GM23338 (cell line): ENCODE measurements around the gene STON2. TPM values are rescaled to one million over a fixed set of nuclear protein-coding genes. Genes with fewer than 3 reads are reported as not detected.

ENCODE experiments used
- ATAC-seq: fragments of 200-7000 bp; cut with Tn5 transposase; 3 replicates; pipeline ENCODE4 v1.9.1; 2020
- DNase-seq: peaks from one replicate; pipeline ENCODE4 v3.0.0-alpha.2; 2015; ENCODE audit warnings: low spot score
- H2AFZ ChIP-seq: fragments of 200-600 bp; sonication (generic); 2 replicates; pipeline ENCODE4 v1.8.0; 2016; ENCODE audit warnings: antibody characterized with exemption, mild to moderate bottlenecking, moderate library complexity
- H3F3A ChIP-seq: fragments of 200-600 bp; sonication (generic); replicated peaks from 2 replicates; pipeline ENCODE4 v1.8.0; 2017; ENCODE audit warnings: antibody characterized with exemption, mixed run types, low read depth
- H3K27ac ChIP-seq: fragments of 200-600 bp; sonication (generic); 2 replicates; pipeline ENCODE4 v1.6.1; 2016; ENCODE audit warnings: low read depth
- H3K27me3 ChIP-seq: fragments of 200-600 bp; sonication (generic); 2 replicates; pipeline ENCODE4 v1.8.0; 2016; ENCODE audit warnings: mild to moderate bottlenecking, mixed run types, moderate library complexity; ENCODE audit not compliant: insufficient read depth
- H3K36me3 ChIP-seq: fragments of 200-600 bp; sonication (generic); 2 replicates; pipeline ENCODE4 v1.8.0; 2016; ENCODE audit warnings: mild to moderate bottlenecking; ENCODE audit not compliant: insufficient read depth
- H3K4me1 ChIP-seq: fragments of 200-600 bp; sonication (generic); 2 replicates; pipeline ENCODE4 v1.8.0; 2016; ENCODE audit warnings: mild to moderate bottlenecking, moderate library complexity; ENCODE audit not compliant: insufficient read depth
- H3K4me2 ChIP-seq: fragments of 200-600 bp; sonication (generic); 2 replicates; pipeline ENCODE4 v1.7.1; 2017; ENCODE audit warnings: mixed run types
- H3K4me3 ChIP-seq: fragments of 200-600 bp; sonication (generic); 2 replicates; pipeline ENCODE4 v1.6.1; 2016; ENCODE audit warnings: mixed run types
- H3K79me2 ChIP-seq: fragments of 200-600 bp; sonication (generic); replicated peaks from 2 replicates; pipeline ENCODE4 v1.8.0; 2017; ENCODE audit warnings: mild to moderate bottlenecking; ENCODE audit not compliant: insufficient read depth
- H3K9me2 ChIP-seq: fragments of 200-600 bp; sonication (generic); 2 replicates; pipeline ENCODE4 v1.8.0; 2017; ENCODE audit not compliant: insufficient read depth
- H4K20me1 ChIP-seq: fragments of 200-600 bp; sonication (generic); replicated peaks from 2 replicates; pipeline ENCODE4 v1.8.0; 2017; ENCODE audit warnings: mild to moderate bottlenecking; ENCODE audit not compliant: insufficient read depth
- H3K27ac Mint-ChIP-seq: 2 replicates; pipeline ENCODE4 v1.8.0; 2020; ENCODE audit warnings: inconsistent platforms, mild to moderate bottlenecking, moderate library complexity, mixed read lengths
- H3K27me3 Mint-ChIP-seq: 3 replicates; pipeline ENCODE4 v1.8.0; 2022; ENCODE audit warnings: low read depth, mild to moderate bottlenecking, moderate library complexity, mixed read lengths, inconsistent platforms; ENCODE audit not compliant: insufficient read depth, poor library complexity
- H3K36me3 Mint-ChIP-seq: 3 replicates; pipeline ENCODE4 v1.8.0; 2021; ENCODE audit warnings: low read depth, mild to moderate bottlenecking, inconsistent platforms, moderate library complexity, mixed read lengths
- H3K4me1 Mint-ChIP-seq: 3 replicates; pipeline ENCODE4 v1.8.0; 2020; ENCODE audit warnings: mild to moderate bottlenecking, inconsistent platforms, mixed read lengths
- H3K4me3 Mint-ChIP-seq: 3 replicates; pipeline ENCODE4 v1.8.0; 2021; ENCODE audit warnings: moderate library complexity, mild to moderate bottlenecking, inconsistent platforms, mixed read lengths
- H3K9me3 Mint-ChIP-seq: 3 replicates; pipeline ENCODE4 v1.8.0; 2020; ENCODE audit warnings: moderate library complexity, mild to moderate bottlenecking, inconsistent platforms, mixed read lengths
- EZH2 ChIP-seq: fragments of 200-600 bp; sonication (generic); IDR thresholded peaks from one replicate; pipeline ENCODE4 v1.8.0; 2017; ENCODE audit warnings: antibody characterized with exemption, mild to moderate bottlenecking, low read depth; ENCODE audit not compliant: unreplicated experiment
- EZH2phosphoT487 ChIP-seq: fragments of 200-600 bp; sonication (generic); IDR thresholded peaks from one replicate; pipeline ENCODE4 v1.8.1; 2018; ENCODE audit warnings: antibody characterized with exemption; ENCODE audit not compliant: unreplicated experiment
- NANOG ChIP-seq: IDR thresholded peaks from 2 replicates; pipeline ENCODE4 v1.6.1; 2016; ENCODE audit warnings: antibody characterized with exemption, borderline replicate concordance
- REST ChIP-seq: IDR thresholded peaks from one replicate; pipeline ENCODE4 v1.6.1; 2018; ENCODE audit warnings: antibody characterized with exemption; ENCODE audit not compliant: unreplicated experiment
- polyA plus RNA-seq: library from polyadenylated mRNA; unstranded; fragments of >200 nt; fragmentation: Nextera tagmentation; extraction: Ambion mirVana; gene quantifications from 2 replicates; pipeline ENCODE4 v1.2.1, GENCODE V29; 2016
- total RNA-seq: library from RNA; depleted of rRNA; stranded (reverse); fragments of >200 nt; shearing (Covaris generic); gene quantifications from 2 replicates; pipeline ENCODE4 v1.2.3, GENCODE V29; 2014

The STON2 gene
- total and polyA plus RNA-seq, 2 experiments from 2014 or later, result 8.2 to 71.0 TPM

GRCh38 chr14:81435048-81435390, 34.9 kb upstream of the STON2 start:
- H3K27me3 ChIP-seq, result peaks cover 25% of the 10 kb centered on the region

GRCh38 chr14:81434230-81434629, 34.1 kb upstream of the STON2 start:
- TF ChIP-seq EZH2, result no peak
- TF ChIP-seq NANOG, result peak; percentile 39; the same call in 1 of the 2 replicates
- peak; percentile 3; the same call in 2 of the 3 replicates for ATAC-seq

More at GRCh38 chr14:81435048-81435390, 34.9 kb upstream of the STON2 start:
- Mint-ChIP-seq H3K27ac (no peak overlapping the region; the same call in 1 of the 2 replicates), H3K36me3 (peaks cover 9% of the 10 kb centered on the region; the same call in 2 of the 3 replicates), H3K27me3 (peaks cover 12% of the 10 kb centered on the region), H3K9me3 (no peaks in the 10 kb centered on the region; the same call in 2 of the 3 replicates), H3K4me1 (peaks cover 52% of the 10 kb centered on the region), H3K4me3 (peak overlapping the region; percentile 90)
- peak overlapping the region; percentile 83 for H3K4me2 ChIP-seq
- H3K9me2 ChIP-seq, result no peaks in the 10 kb centered on the region
- H3K79me2 ChIP-seq, result peaks cover 49% of the 10 kb centered on the region
- no peak overlapping the region for H3K27ac ChIP-seq
- H3K4me1 ChIP-seq, result peaks cover 34% of the 10 kb centered on the region
- no peaks in the 10 kb centered on the region for H3F3A ChIP-seq
- H3K4me3 ChIP-seq, result peak overlapping the region; percentile 73
- no peak for TF ChIP-seq EZH2phosphoT487
- H3K36me3 ChIP-seq, result no peaks in the 10 kb centered on the region
- H4K20me1 ChIP-seq, result peaks cover 4% of the 10 kb centered on the region; the same call in 1 of the 2 replicates
- no peak for ATAC-seq
- 0 out of 2 replicates have a peak overlapping the region, but pooled peaks have one; percentile 33 for H2AFZ ChIP-seq
- DNase-seq, result no peak

GRCh38 chr14:81433378-81433777, 33.3 kb upstream of the STON2 start:
- H3K36me3 Mint-ChIP-seq, result peaks cover 9% of the 10 kb centered on the region; the same call in 2 of the 3 replicates
- H4K20me1 ChIP-seq, result peaks cover 4% of the 10 kb centered on the region; the same call in 1 of the 2 replicates
- peak; percentile 67 for TF ChIP-seq REST
- no peak for TF ChIP-seq NANOG
- peaks cover 12% of the 10 kb centered on the region for H3K27me3 Mint-ChIP-seq
- no peak overlapping the region for H2AFZ ChIP-seq
- peaks cover 55% of the 10 kb centered on the region for H3K4me1 Mint-ChIP-seq
- H3K9me2 ChIP-seq, result no peaks in the 10 kb centered on the region
- H3K27ac Mint-ChIP-seq, result no peak overlapping the region
- H3K4me3 ChIP-seq, result 0 out of 2 replicates have a peak overlapping the region, but pooled peaks have one; percentile 73
- no peaks in the 10 kb centered on the region for H3K36me3 ChIP-seq
- no peaks in the 10 kb centered on the region for H3F3A ChIP-seq
- peaks cover 19% of the 10 kb centered on the region for H3K27me3 ChIP-seq
- H3K4me2 ChIP-seq, result peak overlapping the region; percentile 83
- peak overlapping the region; percentile 90; the same call in 2 of the 3 replicates for H3K4me3 Mint-ChIP-seq
- DNase-seq (no peak), ATAC-seq (no peak; the same call in 2 of the 3 replicates)
- no peaks in the 10 kb centered on the region; the same call in 2 of the 3 replicates for H3K9me3 Mint-ChIP-seq
- H3K4me1 ChIP-seq, result peaks cover 34% of the 10 kb centered on the region
- peaks cover 66% of the 10 kb centered on the region for H3K79me2 ChIP-seq
- no peak overlapping the region for H3K27ac ChIP-seq

More at GRCh38 chr14:81434230-81434629, 34.1 kb upstream of the STON2 start:
- Histone ChIP-seq H3K4me3 (peak overlapping the region; percentile 73), H4K20me1 (peaks cover 4% of the 10 kb centered on the region; the same call in 1 of the 2 replicates), H3F3A (no peaks in the 10 kb centered on the region), H3K9me2 (no peaks in the 10 kb centered on the region), H2AFZ (no peak overlapping the region), H3K36me3 (no peaks in the 10 kb centered on the region), H3K27ac (peak overlapping the region; percentile 86), H3K4me1 (peaks cover 34% of the 10 kb centered on the region), H3K27me3 (peaks cover 25% of the 10 kb centered on the region), H3K4me2 (peak overlapping the region; percentile 83), H3K79me2 (peaks cover 57% of the 10 kb centered on the region)
- no peak for DNase-seq
- Mint-ChIP-seq H3K4me1 (peaks cover 52% of the 10 kb centered on the region), H3K9me3 (no peaks in the 10 kb centered on the region; the same call in 2 of the 3 replicates), H3K36me3 (peaks cover 9% of the 10 kb centered on the region; the same call in 2 of the 3 replicates), H3K27ac (0 out of 2 replicates have a peak overlapping the region, but pooled peaks have one; percentile 66), H3K4me3 (peak overlapping the region; percentile 90), H3K27me3 (peaks cover 12% of the 10 kb centered on the region)
